ENCODE data around the gene PSMG1. TPM values are rescaled to one million over a fixed set of nuclear protein-coding genes. Genes with fewer than 3 reads are reported as not detected.
"Not testable (repeated sequence)": the region's sequence is repeated elsewhere in the genome, so short reads cannot be mapped to it uniquely, and the experiment has no call there.

PSMG1 gene
- 49.4 TPM for polyA plus RNA-seq (2012; ENCODE audit: insufficient read depth, insufficient read length, low read depth)

DNA sequence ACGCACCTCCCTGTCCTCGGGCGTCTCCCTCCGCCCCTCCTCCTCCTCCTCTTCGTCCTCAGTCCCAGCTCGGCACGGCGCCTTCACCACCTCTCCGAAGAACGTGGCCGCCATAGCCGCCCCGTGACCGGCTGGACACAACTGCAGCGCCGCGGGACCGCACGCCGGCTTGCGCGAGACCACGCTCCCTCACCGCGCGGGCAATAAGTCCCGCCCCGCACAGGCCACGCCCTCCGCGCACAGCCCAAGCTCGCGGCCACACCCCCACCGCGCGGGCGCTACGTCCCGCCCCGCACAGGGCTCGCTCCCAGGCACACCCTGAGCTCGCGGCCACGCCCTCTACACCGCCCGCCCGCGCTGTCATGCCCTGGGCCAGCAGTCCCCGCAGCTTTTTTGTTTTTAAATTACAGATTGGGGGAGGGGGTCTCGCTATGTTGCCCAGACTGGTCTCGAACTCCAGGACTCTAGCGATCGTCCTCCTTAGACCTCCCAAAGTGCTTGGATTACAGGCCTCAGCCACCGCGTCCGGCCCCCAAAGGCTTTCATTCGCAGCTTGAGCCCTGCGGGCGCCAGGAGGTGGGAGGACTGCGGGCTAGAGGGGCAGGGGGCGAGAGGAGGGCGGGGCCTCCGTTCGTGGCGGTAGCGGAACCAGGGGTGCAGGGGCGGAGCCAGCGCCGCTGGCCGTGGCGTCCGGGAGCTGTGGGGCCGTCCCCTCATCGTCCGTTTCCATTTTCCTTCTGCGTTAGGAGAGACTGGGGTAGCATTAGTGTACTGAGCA, at the start of gene PSMG1:
PSMG1 (minus strand) TSS at position 180 of the 778 bp plus-strand sequence; CDS start at position 114, 66 bp downstream.
- Histone ChIP-seq H3K4me3 (ENCODE audit: low read depth, low read length) (peak within 1 kb of the TSS; percentile 92), H3K36me3 (peaks cover 16% of the 10 kb centered on the region), H3K4me1 (no peaks in the 10 kb centered on the region), H3K27me3 (no peaks in the 10 kb centered on the region), H3K9me3 (no peaks in the 10 kb centered on the region)
- no peak for TF ChIP-seq CTCF (IDR thresholded peaks at IDR 0.05; ENCODE audit: low read depth, low read length)
- DNase-seq = peak; percentile 97

- no peak overlapping the region for H3K4me3 ChIP-seq (ENCODE audit: low read depth, low read length)
- H3K9me3 ChIP-seq = no peaks in the 10 kb centered on the region
- H3K36me3 ChIP-seq = peaks cover 39% of the 10 kb centered on the region
- no peak for TF ChIP-seq CTCF (IDR thresholded peaks at IDR 0.05; ENCODE audit: low read depth, low read length)
- no peaks in the 10 kb centered on the region for H3K4me1 ChIP-seq
- H3K27me3 ChIP-seq = no peaks in the 10 kb centered on the region
- no peak for DNase-seq
Observed at GRCh38 chr21:39232861-39233291, 49.6 kb upstream of the PSMG1 start.

DNA sequence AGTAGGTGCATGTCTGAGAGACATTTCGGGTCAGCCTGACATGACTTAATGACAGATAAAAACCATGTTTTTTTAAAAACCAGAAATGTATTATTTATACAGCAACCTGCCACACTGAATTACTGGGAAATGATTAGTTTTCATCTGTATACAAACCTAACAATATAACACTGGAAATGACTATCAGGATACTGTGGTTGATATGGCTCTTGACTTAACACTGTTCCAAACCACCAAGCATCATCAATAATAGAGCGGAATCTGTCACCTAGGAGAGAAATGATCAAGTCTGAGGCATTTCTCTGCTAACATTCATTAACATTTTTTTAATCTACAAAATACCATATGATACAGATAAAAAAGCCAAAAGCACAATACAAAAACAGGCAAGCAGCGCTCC, 41.7 kb upstream of the PSMG1 start:
- Histone ChIP-seq H3K36me3 (peaks cover 28% of the 10 kb centered on the region), H3K4me1 (no peaks in the 10 kb centered on the region), H3K27me3 (no peaks in the 10 kb centered on the region), H3K9me3 (no peaks in the 10 kb centered on the region), H3K4me3 (ENCODE audit: low read depth, low read length) (no peak overlapping the region)
- no peak for TF ChIP-seq CTCF (IDR thresholded peaks at IDR 0.05; ENCODE audit: low read depth, low read length)
- DNase-seq = no peak

GRCh38 chr21:39221997-39222486, 38.8 kb upstream of the PSMG1 start:
- no peak for DNase-seq
- Histone ChIP-seq H3K36me3 (peaks cover 23% of the 10 kb centered on the region), H3K4me3 (ENCODE audit: low read depth, low read length) (no peak overlapping the region), H3K27me3 (no peaks in the 10 kb centered on the region), H3K9me3 (no peaks in the 10 kb centered on the region), H3K4me1 (no peaks in the 10 kb centered on the region)
- TF ChIP-seq CTCF (IDR thresholded peaks at IDR 0.05; ENCODE audit: low read depth, low read length) = no peak

DNA sequence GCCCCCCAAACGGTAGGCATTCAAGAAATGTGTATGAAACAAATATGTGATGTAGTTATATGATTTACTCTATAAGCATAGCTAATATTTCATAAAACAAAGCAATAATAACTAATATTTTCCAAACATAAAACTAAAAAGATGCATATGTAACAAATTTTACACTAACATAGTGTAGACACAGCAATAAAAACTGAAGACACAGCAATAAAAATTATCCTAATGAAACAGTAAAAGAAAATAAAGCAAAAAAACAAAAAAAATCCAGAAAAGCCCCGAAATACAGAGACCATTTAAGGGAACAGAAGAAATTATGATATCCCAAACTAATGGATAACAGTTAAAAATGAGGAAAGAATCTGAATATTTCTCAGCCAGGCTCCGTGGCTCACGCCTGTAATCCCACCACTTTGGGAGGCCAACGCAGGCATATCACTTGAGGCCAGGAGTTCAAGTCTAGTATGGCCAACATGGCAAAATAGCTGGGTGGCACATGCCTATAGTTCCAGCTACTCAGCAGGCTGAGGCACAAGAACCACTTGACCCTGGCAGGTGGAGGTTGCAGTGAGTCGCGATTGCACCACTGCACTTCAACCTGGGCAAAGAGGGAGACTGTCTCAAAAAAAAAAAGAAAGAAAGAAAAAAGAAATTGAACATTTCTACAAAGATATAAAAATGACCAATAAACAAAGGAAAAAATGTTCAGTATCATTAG, 38.2 kb upstream of the PSMG1 start:
- peaks cover 23% of the 10 kb centered on the region for H3K36me3 ChIP-seq
- H3K4me3 ChIP-seq (ENCODE audit: low read depth, low read length) = no peak overlapping the region
- no peak for TF ChIP-seq CTCF (IDR thresholded peaks at IDR 0.05; ENCODE audit: low read depth, low read length)

GRCh38 chr21:39220875-39221274, 37.6 kb upstream of the PSMG1 start:
- H3K9me3 ChIP-seq; H3K4me3 ChIP-seq (ENCODE audit: low read depth, low read length); H3K4me1 ChIP-seq; H3K27me3 ChIP-seq; DNase-seq: not testable (repeated sequence)
- peaks cover 25% of the 10 kb centered on the region for H3K36me3 ChIP-seq

More for the DNA sequence above, 38.2 kb upstream of the PSMG1 start:
- Histone ChIP-seq H3K9me3 (no peaks in the 10 kb centered on the region), H3K4me1 (no peaks in the 10 kb centered on the region), H3K27me3 (no peaks in the 10 kb centered on the region)
- DNase-seq = no peak
